Measurements from ENCODE around the gene PSMA1.
A peak's percentile ranks its signal among the peaks of the same experiment; 100 is the strongest.
"Not testable (repeated sequence)": the region's sequence is repeated elsewhere in the genome, so short reads cannot be mapped to it uniquely, and the experiment has no call there.

Gene PSMA1

GRCh38 chr11:14519917-14520746 lies at the start of gene PSMA1:
Gene PSMA1 (minus strand): TSS chr11:14520386. CDS start chr11:14520299, 87 bp downstream.
- DNase-seq (ENCODE audit: low read depth), result peak; percentile 87

- not testable (repeated sequence) for DNase-seq (ENCODE audit: low read depth)
Measured at GRCh38 chr11:14569516-14569915, 49.3 kb upstream of the PSMA1 start.

- no peak for DNase-seq (ENCODE audit: low read depth)
Measured at GRCh38 chr11:14567064-14567651, 47.0 kb upstream of the PSMA1 start.

GRCh38 chr11:14566331-14567063 lies 46.3 kb upstream of the PSMA1 start:
- DNase-seq (ENCODE audit: low read depth), result no peak

GRCh38 chr11:14565845-14566244 lies 45.7 kb upstream of the PSMA1 start:
- DNase-seq (ENCODE audit: low read depth), result no peak

- no peak for DNase-seq (ENCODE audit: low read depth)
Measured at GRCh38 chr11:14555818-14556217, 35.6 kb upstream of the PSMA1 start.

- DNase-seq (ENCODE audit: low read depth), result no peak
Measured at GRCh38 chr11:14554959-14555358, 34.8 kb upstream of the PSMA1 start.

- DNase-seq (ENCODE audit: low read depth), result no peak
Measured at GRCh38 chr11:14552089-14552488, 31.9 kb upstream of the PSMA1 start.

- DNase-seq (ENCODE audit: low read depth), result no peak
Measured at GRCh38 chr11:14551380-14551779, 31.2 kb upstream of the PSMA1 start.

GRCh38 chr11:14549891-14550290 lies 29.7 kb upstream of the PSMA1 start:
- DNase-seq (ENCODE audit: low read depth), result no peak

GRCh38 chr11:14547440-14547839 lies 27.3 kb upstream of the PSMA1 start:
- DNase-seq (ENCODE audit: low read depth), result no peak

- no peak for DNase-seq (ENCODE audit: low read depth)
Measured at GRCh38 chr11:14546672-14547071, 26.5 kb upstream of the PSMA1 start.

- DNase-seq (ENCODE audit: low read depth), result no peak
Measured at GRCh38 chr11:14544611-14545010, 24.4 kb upstream of the PSMA1 start.

- DNase-seq (ENCODE audit: low read depth), result no peak
Measured at GRCh38 chr11:14543260-14543659, 23.1 kb upstream of the PSMA1 start.

- no peak for DNase-seq (ENCODE audit: low read depth)
Measured at GRCh38 chr11:14542324-14542723, 22.1 kb upstream of the PSMA1 start.

GRCh38 chr11:14541192-14541947 lies 21.2 kb upstream of the PSMA1 start:
- DNase-seq (ENCODE audit: low read depth), result no peak

- no peak for DNase-seq (ENCODE audit: low read depth)
Measured at GRCh38 chr11:14539982-14540421, 19.8 kb upstream of the PSMA1 start.

GRCh38 chr11:14538926-14539554 lies 18.9 kb upstream of the PSMA1 start:
- DNase-seq (ENCODE audit: low read depth), result no peak

GRCh38 chr11:14538271-14538925 lies 18.2 kb upstream of the PSMA1 start:
- no peak for DNase-seq (ENCODE audit: low read depth)

- DNase-seq (ENCODE audit: low read depth), result no peak
Measured at GRCh38 chr11:14537134-14537599, 17.0 kb upstream of the PSMA1 start.

GRCh38 chr11:14535166-14535565 lies 15.0 kb upstream of the PSMA1 start:
- DNase-seq (ENCODE audit: low read depth), result not testable (repeated sequence)

Data from stimulated activated CD8-positive, alpha-beta memory T cell treated with anti-CD3 and anti-CD28 coated beads, Interleukin-12 subunit alpha, Interleukin-12 subunit beta, amount 100 ng/mL, for 1 hour (primary cell).